ENCODE results near the gene ZNF3.
A peak's percentile ranks its signal among the peaks of the same experiment; 100 is the strongest.

The ZNF3 gene

DNA sequence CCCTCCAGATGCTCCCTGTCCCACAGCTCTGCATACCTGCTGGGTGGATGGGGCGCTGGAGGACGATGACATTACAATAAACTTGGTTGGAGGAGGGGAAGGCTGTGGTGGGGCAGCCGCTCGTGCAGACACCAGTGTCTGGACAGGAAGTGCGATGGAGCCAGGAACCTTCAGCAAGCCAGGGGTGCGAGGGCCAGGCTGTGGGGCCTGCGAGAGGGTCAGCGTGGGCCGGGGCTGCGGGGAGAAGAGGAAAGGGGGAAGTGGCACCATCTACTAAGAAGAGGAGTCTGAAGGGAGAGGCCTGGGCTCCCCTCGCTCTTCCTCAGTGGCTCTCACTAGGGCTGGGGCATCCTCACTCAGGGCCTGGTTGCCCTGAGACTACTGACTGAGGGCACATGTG is 26.4 kb upstream of the ZNF3 start:
- no peak for DNase-seq

DNA sequence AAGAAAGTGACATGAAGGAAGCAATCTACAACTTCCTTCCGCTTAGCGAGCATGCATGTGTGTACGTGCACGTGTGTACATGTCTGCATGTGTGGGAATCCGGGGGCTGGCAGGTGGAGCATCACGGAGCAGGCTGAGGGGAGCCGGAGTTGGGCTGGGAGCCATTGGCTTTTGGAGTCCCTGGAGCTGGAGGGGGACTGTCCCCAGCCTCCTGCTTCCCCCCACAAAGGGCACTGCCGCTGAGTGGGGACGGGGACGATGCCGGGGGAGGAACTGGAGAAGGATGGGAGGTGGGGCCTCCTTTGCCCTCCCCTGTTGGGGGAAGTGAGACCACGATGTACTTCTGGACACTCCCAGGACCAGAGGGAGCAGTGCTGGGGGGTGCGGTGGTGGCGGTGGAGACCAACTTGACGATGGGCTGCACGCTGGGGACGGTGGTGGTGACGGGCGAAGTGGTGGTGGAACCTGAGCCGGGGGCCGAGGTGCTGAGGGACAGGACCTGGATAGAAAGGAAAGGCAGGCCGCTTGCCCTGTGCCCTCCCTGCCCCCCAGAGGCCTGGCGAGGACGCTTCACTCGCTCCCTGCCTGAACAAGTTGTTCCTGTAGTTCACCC is 25.7 kb upstream of the ZNF3 start:
- no peak for DNase-seq

DNA sequence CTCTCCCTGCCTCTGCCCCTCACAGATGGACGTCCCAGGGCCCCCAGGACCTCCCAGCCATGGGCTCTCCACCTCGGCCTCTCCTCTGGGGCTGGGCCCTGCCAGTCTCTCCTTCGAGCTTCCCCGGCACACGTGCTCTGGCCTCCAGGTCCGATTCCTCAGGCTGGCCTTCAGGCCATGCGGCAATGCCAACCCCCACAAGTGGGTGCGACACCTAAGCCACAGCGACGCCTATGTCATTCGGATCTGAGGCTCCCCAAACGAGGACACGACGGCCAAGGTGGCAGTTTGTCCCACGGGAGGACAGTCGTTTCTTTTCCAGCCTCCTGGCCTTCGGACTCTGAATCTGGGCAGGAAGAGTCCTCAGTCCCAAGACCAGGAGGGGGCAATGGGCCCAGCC is 25.1 kb upstream of the ZNF3 start:
- no peak for DNase-seq

DNA sequence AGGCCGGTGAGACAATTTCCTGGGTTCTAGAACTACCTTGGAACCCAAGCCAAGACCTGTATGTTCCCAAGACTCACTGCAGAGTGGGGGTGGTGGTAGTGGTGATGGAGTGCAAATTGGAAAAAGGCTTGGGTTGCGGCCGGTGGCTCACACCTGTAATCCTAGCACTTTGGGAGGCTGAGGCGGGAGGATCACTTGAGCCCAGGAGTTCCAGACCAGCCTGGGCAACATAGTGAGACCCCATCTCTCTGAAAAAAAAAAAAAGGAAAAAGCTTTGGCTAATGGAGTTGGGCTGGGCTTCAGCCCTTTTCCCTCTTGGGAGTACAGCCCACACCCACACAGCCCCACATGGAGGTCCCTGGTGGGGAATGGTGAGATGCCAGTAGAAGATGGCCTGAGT is 24.0 kb upstream of the ZNF3 start:
- DNase-seq, result no peak

DNA sequence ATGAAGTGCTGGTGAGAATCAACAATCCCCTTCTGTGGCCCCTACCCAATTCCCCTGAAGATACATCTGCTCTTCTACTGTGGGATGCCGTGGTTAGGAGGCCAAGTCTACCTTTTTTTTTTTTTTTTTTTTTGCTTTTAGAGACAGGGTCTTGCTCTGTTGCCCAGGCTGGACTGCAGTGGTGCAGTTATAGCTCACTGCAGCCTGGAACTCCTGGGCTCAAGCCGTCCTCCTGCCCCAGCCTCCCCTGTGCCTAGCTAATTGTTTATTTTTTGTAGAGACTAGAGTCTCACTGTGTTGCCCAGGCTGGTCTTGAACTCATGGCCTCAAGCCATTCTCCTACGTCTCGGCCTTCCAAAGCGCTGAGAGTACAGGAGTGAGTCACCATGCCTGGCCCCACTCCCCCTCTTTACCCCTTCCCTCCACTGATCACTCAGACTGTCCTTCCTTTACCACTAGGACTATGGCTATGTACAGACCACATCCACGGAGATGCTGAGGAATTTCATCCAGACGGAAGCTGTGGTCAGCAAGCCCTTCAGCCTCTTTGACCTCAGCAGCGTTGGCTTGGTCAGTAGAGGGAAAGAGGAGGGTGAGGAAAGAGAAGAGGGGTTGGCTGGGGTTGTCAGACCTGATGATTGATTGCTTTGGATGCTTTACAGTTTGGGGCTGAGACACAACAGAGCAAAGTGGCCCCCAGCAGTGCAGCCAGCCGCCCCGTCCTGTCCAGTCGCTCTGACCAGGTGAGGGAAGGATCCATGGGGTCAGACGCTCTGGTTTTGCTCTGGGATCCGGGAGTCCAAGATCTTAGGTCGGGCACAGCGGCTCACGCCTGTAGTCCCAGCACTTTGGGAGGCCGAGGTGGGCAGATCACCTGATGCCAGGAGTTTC is 21.7 kb upstream of the ZNF3 start:
- no peak for DNase-seq

DNA sequence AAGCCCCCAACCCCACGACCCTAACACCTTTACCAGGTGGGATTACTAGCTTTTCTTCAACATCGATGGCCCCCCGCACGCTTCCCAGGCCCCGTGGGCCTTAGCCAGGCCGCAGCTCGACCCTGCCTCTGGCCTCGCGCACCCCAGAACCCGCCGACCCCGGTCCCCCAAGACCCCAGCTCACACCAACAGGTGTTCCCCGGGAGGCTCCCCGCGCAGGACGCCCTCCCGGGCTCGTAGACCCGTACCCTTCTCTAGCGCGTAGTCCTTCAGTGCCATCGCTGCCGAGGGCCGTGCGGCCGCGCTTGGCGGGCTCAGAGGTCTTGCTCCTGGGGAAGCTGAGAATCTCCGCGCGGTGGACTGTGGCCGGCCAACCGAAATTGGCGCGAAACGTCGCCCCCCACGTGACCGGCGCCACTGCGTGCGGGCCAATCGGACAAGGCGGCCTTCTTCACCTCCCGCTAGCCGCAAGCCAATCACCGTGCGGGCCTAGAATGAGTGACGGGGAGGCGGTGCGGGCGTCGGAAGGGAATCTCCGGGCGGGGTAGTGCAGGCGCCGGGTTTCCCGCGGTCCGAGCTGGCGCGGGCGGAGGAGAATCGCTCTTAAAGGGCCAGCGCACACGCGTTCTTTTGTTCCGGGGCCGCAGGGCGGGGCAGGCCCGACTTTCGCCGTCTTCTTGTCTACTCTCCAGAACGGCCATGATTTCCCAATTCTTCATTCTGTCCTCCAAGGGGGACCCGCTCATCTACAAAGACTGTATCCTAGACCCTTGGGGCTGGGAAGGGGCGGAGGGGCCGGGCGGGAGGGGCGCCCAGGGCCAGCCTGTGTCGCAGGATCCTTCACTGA is 19.7 kb upstream of the ZNF3 start, which contains the start of the genes AP4M1 and MCM7:
TSS of gene AP4M1 (plus strand) at position 628 of the 847 bp plus-strand sequence. CDS start at position 700, 72 bp downstream.
TSS of gene MCM7 (minus strand) at position 382 of the 847 bp plus-strand sequence. CDS start at position 279, 103 bp downstream.
- DNase-seq, result peak; percentile 96

DNA sequence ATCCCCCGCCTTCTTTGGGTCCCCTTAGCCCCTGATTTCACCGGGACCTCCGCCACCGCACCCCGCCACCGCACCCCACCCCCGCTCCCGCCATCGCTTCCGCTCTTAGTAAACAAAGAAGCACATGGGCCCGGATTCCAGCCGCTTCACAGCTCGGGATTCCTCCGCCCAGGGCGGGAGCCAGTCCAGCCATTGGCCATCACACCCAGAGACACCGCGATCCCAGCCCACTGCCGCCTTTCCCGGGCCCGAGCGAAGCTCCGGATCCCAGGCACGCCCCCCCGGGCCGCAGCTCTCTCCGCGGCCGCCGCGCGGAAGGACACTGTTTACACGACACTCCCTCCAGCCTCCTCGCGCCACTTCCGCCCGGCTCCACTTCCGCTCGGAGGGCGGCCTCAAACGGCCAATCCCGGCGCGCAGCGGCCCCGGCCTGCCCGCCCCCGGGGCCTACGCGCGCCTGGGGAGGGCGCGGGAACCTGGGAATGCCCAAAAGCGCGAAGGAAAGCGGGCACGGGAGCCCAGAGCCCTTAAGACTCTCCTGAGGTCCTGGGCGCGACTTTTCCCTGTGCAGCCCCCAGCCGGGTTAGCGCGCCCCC is 19.0 kb upstream of the ZNF3 start:
- peak; percentile 89 for DNase-seq

DNA sequence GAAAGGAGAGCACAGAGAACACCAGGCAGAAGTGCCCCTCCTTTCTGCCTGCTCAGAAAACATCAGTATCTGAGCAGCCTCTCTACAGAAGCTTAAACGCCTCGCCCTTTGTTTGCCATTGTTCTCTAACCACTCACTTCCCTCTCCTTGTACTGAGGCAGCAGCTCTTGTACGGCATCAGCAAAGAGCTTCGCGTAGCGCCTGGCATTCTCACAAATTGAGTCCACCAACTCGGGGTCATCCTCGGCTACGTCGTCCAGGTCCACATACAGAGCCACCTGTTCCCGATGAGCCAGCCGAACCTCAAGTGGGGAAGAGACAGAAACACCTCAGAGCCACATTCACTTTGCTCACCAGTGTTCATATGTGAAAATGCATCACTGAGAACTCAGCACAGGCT is 17.9 kb upstream of the ZNF3 start:
- no peak for DNase-seq

DNA sequence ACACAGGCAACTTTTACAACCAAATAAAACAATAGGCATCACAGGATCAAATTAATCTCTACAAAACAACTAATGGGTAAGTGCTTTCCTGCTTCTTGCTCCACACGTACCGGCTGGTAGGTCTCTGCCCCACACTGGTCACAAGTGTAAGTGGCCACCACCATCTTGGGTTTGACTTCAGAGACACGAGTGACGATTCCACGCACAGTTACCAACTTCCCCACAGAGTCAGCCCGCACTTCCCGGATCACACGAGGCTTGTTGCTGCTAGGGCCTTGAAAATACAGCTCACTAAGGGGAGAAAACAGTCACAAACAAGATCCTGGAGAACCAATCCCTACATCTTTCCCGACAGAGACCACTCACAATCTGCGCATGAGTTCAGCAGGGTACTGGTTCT is 17.4 kb upstream of the ZNF3 start:
- DNase-seq, result no peak

DNA sequence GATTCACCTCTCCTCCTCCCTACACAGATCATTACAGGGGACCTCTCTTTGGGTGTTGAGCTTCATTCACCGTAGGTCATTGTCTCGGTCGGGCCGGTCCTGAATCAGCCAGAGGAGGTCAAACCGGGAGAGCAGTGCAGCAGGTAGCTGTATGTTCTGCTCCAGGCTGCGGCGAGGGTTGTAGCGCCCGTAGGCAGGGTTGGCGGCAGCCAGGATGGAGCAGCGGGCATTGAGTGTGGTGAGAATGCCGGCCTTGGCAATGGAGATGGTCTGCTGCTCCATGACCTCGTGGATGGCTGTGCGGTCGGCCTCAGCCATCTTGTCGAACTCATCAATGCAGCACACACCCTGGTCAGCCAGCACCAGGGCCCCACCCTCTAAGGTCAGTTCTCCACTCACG is 14.2 kb upstream of the ZNF3 start:
- DNase-seq, result no peak

DNA sequence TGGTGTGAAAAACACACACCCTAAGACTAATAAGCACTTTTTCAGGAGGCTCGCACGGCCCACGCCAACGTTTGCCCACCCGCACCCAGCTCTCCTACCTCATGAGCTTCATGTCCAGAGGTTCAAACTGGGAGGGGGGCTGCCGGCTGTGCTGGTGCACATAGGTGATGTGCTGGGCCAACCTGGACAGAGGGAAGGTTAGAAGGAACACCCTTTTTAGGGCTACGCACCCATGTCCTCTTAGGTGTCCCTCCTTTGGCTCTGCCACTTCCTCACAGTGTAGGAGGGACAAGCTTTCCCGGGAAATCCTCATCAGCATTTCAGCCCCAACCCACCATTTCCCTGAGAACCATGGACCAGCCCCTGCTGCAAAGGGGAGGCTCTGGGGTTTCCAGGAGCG is 13.8 kb upstream of the ZNF3 start:
- DNase-seq, result no peak

DNA sequence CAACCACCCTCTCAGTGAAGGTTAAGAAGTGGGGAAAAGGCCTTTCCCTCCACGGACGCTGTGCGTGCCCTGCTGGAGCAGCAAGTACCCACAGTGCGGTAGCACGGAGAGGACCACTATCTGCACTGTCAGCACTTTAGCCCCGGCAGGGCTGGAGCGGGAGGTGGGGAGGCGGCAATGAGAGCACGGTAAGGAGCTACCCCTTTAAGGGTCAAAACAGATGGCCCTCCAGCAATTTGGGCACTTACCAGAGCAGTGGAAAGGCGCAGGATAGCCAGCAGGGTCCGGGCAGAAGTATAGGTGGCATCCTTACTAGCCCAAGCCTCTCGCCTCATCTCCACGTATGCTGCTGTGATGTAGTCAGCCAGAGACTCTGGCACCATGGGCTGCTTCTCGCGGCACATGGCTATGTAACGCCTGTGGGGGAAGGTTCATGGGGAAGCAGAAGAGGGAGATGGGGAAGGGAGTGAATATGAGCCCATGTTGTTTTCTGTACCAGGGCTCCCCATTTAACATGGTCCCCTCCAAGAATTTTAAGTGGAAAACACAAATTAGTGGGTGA is 12.5 kb upstream of the ZNF3 start:
- DNase-seq, result no peak

DNA sequence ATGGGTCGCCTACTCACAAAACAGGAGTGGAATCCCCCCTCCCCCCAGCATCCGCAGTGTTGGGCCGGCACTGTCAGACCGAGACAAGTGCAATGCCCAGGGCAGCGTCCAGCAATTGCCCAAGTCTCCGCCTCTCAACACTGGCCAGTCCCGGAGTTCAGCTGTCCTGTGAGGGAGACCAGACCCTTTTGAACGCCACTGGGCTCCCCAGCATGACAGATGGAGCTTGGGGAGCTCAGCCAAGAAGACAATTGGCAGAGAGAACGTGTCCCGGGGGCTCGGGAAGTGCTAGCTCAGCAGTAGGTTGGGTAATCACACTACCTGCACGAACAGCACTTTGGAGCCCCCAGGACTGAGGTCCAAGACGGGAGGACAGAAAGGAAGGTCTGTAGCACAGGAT is 12.0 kb upstream of the ZNF3 start:
- no peak for DNase-seq

DNA sequence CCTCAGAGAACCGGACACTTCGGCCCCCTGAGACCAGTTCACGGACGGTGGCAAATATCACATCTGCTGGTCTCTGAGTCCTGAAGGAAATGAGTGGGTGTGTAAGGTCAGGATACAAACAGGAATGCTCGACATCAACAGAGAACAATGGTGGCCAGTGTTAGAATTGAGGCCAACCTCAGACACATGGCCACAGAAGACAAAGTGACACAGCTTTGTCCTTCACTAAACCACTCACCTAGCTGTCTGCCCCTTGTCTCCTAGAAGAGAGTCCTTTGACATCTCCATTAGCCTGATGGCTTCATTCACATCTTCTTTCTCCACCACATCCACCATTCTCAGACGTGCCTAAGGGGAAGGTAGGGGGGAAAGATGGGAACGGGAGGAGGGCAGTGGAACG is 11.5 kb upstream of the ZNF3 start:
- no peak for DNase-seq

DNA sequence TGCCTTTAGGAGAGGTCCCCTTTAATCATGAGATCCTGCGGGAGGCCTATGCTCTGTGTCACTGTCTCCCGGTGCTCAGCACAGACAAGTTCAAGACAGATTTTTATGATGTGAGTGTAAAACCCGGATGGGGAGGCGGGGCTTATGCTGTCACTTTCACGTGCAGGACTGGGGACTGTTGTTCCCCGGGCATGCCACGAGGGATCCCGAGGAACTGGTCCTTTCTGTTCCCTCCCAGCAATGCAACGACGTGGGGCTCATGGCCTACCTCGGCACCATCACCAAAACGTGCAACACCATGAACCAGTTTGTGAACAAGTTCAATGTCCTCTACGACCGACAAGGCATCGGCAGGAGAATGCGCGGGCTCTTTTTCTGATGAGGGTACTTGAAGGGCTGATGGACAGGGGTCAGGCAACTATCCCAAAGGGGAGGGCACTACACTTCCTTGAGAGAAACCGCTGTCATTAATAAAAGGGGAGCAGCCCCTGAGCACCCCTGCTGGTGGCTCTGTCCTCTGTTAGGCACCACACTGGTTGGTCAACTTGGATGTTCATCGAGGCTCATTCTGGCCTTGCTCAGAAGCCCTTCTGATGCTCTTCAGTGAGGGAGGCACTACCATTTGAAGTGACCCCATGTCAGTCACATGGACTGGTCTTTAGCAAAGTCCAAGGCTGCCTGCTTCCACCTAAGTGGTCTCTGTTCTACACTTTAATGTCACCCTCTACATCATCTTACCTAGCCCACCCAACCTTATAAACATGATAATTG is 10.1 kb upstream of the ZNF3 start:
- no peak for DNase-seq

DNA sequence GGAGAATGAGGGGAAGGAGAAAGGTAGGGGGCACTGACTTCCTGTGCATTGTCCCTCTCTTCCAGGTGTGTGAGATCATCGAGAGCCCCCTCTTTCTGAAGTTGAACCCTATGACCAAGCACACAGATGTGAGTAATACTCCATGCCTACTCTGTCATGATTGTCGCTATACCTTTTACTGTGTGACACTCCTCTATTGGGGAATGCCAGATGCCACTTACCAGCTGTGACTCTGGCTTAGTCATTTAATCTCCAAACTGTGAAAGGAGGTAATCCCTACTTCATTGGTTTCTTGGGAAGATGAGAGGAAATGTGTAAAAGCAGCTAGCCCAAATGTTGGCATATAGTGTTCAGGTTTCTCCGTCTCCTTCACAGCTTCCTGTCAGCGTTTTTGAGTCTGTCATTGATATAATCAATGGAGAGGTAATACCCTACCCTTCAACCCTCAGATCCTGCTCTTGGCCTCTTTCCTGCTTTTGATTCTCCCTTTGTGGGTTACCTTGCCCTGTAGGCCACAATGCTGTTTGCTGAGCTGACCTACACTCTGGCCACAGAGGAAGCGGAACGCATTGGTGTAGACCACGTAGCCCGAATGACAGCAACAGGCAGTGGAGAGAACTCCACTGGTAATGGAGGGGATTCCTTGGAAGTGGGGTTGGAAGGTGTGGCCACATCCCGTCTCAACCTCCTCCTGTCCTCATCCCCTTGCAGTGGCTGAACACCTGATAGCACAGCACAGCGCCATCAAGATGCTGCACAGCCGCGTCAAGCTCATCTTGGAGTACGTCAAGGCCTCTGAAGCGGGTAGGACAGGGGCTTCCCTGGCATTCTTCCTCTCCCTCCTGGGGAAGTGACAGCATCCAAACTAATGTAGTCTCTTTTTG is 9.2 kb upstream of the ZNF3 start:
- DNase-seq, result no peak

DNA sequence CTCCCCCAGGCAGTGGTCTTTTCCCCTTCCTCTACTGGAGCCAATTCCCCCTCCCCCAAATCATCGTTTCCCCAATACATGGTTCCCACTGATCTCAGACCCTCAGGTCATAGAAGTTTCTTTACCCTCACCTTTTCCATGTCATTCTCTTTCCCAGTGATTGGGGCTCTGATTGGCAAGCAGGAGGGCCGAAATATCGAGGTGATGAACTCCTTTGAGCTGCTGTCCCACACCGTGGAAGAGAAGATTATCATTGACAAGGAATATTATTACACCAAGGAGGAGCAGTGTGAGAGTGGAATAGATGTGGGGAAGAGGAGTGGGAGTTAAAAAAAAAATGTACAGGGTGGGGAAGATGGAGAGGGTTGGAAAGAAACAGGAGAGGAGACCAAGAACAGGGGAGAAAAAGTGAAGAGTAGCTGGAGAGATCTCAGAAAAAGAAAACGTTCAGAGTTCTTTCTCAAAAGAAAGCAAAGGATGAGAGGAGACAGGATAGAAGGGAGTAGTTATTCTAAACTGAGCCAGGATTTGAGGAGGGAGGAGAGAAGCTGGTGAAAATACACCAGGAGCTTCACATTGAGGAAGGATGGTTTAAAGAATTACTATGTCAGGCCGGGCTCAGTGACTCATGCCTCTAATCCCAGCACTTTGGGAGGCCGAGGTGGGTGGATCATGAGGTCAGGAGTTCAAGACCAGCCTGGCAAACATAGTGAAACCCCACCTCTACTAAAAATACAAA is 8.1 kb upstream of the ZNF3 start:
- no peak for DNase-seq

DNA sequence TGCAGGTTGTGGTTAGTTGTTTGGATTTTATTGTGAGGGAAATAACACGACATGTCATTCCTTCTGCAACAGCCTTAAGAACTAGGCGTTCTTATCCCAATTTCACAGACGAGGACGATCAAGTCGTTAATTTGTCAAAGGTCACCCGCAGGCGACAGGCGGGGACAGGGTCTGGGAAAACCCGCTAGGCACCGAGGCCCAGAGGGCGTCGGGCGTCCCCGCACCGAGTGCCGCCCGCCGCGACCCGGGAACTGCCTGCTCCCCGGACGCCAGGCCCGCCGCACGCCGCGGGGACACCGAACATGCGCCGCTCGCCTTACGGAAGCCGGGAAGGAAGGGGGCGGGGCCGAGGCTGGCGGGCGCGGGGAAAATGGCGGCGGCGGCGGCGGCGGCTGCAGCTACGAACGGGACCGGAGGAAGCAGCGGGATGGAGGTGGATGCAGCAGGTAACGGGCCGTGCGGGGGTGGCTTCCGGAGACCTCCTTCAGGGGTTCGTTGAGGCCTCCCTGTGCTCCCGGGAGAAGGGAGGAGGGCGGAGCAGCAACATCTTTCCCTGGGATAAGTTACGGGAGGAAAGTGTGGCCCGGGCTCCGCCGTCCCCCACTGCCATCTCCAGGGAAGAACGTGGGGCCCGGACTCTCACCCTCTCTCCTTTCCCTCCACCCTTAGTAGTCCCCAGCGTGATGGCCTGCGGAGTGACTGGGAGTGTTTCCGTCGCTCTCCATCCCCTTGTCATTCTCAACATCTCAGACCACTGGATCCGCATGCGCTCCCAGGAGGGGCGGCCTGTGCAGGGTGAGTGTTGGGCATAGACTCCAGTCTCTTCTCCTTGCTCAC is 7.3 kb upstream of the ZNF3 start, which contains the start of gene COPS6:
TSS of gene COPS6 (plus strand) at position 349 of the 837 bp plus-strand sequence. CDS start at position 371, 22 bp downstream.
- DNase-seq, result peak; percentile 89

DNA sequence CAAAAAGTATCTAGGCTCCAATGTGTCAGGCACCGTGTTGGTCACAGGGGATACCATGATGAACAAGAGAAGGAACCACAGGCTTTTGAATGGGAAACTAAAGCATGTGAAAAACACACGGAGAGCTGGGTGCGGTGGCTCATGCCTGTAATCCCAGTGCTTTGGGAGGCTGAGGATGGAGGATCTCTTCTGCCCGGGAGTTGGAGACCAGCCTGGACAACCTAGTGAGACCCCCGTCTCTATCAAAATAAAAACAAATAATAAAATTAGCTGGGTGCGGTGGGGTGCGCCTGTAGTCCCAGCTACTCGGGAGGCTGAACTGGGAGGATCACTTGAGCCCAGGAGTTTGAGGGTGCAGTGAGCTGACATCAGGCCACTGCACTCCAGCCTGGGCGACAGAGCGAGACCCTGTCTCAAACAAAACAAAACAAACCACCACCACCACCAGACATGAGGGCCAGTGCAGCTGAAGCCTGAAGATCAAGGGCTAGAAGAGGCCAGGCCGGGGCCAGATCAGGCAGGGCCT is 6.6 kb upstream of the ZNF3 start:
- no peak for DNase-seq
